Measurements from ENCODE around the gene ITIH4.

Gene ITIH4

GRCh38 chr3:52829906-52830463 lies 487 bp downstream of the ITIH4 start:
- DNase-seq, result no peak

- DNase-seq, result no peak
Measured at GRCh38 chr3:52829482-52829881, 990 bp downstream of the ITIH4 start.

- DNase-seq, result no peak
Measured at GRCh38 chr3:52827866-52828376, 2.6 kb downstream of the ITIH4 start.

GRCh38 chr3:52827441-52827840 lies 3.0 kb downstream of the ITIH4 start:
- DNase-seq, result no peak

GRCh38 chr3:52824037-52824436 lies 6.4 kb downstream of the ITIH4 start:
- no peak for DNase-seq

GRCh38 chr3:52822363-52822762 lies 8.1 kb downstream of the ITIH4 start:
- DNase-seq, result no peak

- DNase-seq, result no peak
Measured at GRCh38 chr3:52820736-52821135, 9.7 kb downstream of the ITIH4 start.

- no peak for DNase-seq
Measured at GRCh38 chr3:52819936-52820335, 10.5 kb downstream of the ITIH4 start.

GRCh38 chr3:52817860-52818259 lies 12.6 kb downstream of the ITIH4 start:
- no peak for DNase-seq

- no peak for DNase-seq
Measured at GRCh38 chr3:52817221-52817620, 13.3 kb downstream of the ITIH4 start.

GRCh38 chr3:52816654-52817053 lies 13.8 kb downstream of the ITIH4 start:
- no peak for DNase-seq

GRCh38 chr3:52816199-52816598 lies 14.3 kb downstream of the ITIH4 start:
- DNase-seq, result no peak

GRCh38 chr3:52813810-52814209 lies 16.7 kb downstream of the ITIH4 start:
- DNase-seq, result no peak

- DNase-seq, result no peak
Measured at GRCh38 chr3:52811452-52812011, 18.9 kb downstream of the ITIH4 start.

- no peak for DNase-seq
Measured at GRCh38 chr3:52810923-52811322, 19.5 kb downstream of the ITIH4 start.

- DNase-seq, result no peak
Measured at GRCh38 chr3:52809662-52810377, 20.7 kb downstream of the ITIH4 start.

GRCh38 chr3:52809149-52809548 lies 21.3 kb downstream of the ITIH4 start:
- no peak for DNase-seq

- no peak for DNase-seq
Measured at GRCh38 chr3:52805270-52806039, 25.0 kb downstream of the ITIH4 start.

- DNase-seq, result no peak
Measured at GRCh38 chr3:52801839-52802238, 28.6 kb downstream of the ITIH4 start.

- DNase-seq, result no peak
Measured at GRCh38 chr3:52800079-52800478, 30.4 kb downstream of the ITIH4 start.

- no peak for DNase-seq
Measured at GRCh38 chr3:52798978-52799476, 31.4 kb downstream of the ITIH4 start.

GRCh38 chr3:52798376-52798977 lies 32.0 kb downstream of the ITIH4 start:
- no peak for DNase-seq

- DNase-seq, result no peak
Measured at GRCh38 chr3:52796411-52796810, 34.1 kb downstream of the ITIH4 start.
